ENCODE results near the gene PRAC1. TPM values are rescaled to one million over a fixed set of nuclear protein-coding genes. Genes with fewer than 3 reads are reported as not detected.
"Not testable (repeated sequence)": the region's sequence is repeated elsewhere in the genome, so short reads cannot be mapped to it uniquely, and the experiment has no call there.

Gene PRAC1
- total RNA-seq, 1 donor from 2014 or later, result not detected

DNA sequence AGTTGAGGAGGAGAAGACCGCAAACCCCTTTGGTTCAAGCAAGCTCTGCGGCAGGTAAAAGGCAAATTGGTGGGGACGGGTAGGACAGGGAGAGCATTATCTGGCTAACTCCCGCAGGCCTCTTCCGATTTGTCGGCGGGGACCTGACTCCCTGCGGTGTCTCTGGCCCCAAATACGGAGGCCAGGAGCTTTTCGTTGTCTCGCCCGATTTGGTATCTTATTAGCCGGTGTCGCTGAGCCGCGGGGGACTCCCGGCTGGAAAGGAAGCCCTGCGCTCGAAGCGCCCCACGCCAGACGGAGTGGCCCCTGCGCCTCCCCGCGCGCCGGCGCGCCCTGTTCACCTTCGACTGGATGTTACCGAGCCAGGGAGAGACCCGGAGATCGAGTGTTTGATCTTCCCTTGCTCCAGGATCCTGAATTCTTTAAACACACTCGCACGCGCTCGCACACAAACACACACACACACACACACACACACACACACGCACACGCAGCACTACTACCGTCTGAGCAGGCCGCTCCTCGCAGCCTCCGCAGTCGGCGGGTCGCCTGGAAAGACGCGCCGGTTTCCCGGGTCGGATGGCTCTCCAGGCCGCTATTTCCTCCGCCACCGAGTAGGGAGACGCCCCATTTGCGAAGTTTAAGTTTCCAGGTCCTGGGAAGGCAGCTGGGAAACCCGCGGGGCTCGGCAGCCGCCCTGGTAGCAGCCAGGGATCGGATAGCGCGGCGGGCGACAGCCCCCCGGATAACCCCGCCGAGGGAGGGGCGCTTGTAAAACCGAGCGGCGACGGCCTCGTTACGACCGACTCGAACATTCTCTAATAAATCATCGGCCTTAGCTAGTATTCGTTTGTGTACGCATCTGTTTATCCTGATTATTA is 3.3 kb downstream of the PRAC1 start:
- no peaks in the 10 kb centered on the region for H3K36me3 ChIP-seq
- no peak overlapping the region for H3K4me2 ChIP-seq
- H3K9me3 Mint-ChIP-seq, result no peaks in the 10 kb centered on the region
- H3K27me3 ChIP-seq, result peaks cover 100% of the 10 kb centered on the region
- H3K36me3 Mint-ChIP-seq, result no peaks in the 10 kb centered on the region
- H3K4me3 Mint-ChIP-seq, result peak overlapping the region; percentile 68
- peak; percentile 64 for DNase-seq (ENCODE audit: low spot score)
- H3K9ac ChIP-seq, result no peak overlapping the region
- peaks cover 14% of the 10 kb centered on the region for H3K4me1 Mint-ChIP-seq
- H3K4me3 ChIP-seq, result no peak overlapping the region
- no peak overlapping the region for H2AFZ ChIP-seq (replicated peaks)
- H3F3A ChIP-seq (ENCODE audit: low read depth), result peaks cover 21% of the 10 kb centered on the region
- peaks cover 80% of the 10 kb centered on the region for H4K20me1 ChIP-seq (ENCODE audit: low read depth)
- H3K27ac Mint-ChIP-seq, result no peak overlapping the region
- TF ChIP-seq, protein P1, sequence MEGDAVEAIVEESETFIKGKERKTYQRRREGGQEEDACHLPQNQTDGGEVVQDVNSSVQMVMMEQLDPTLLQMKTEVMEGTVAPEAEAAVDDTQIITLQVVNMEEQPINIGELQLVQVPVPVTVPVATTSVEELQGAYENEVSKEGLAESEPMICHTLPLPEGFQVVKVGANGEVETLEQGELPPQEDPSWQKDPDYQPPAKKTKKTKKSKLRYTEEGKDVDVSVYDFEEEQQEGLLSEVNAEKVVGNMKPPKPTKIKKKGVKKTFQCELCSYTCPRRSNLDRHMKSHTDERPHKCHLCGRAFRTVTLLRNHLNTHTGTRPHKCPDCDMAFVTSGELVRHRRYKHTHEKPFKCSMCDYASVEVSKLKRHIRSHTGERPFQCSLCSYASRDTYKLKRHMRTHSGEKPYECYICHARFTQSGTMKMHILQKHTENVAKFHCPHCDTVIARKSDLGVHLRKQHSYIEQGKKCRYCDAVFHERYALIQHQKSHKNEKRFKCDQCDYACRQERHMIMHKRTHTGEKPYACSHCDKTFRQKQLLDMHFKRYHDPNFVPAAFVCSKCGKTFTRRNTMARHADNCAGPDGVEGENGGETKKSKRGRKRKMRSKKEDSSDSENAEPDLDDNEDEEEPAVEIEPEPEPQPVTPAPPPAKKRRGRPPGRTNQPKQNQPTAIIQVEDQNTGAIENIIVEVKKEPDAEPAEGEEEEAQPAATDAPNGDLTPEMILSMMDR (IDR thresholded peaks at IDR 0.05), result no peak
- TF ChIP-seq EZH2phosphoT487 (IDR thresholded peaks at IDR 0.05) (peak; percentile 93), EZH2 (IDR thresholded peaks at IDR 0.05) (peak; percentile 99)
- peaks cover 86% of the 10 kb centered on the region for H3K27me3 Mint-ChIP-seq (ENCODE audit: insufficient read depth, low read depth)
- H3K9me3 ChIP-seq (ENCODE audit: low read depth), result no peaks in the 10 kb centered on the region
- H3K79me2 ChIP-seq (ENCODE audit: low read depth), result no peaks in the 10 kb centered on the region
- H3K27ac ChIP-seq, result no peak overlapping the region
- H3K4me1 ChIP-seq, result no peaks in the 10 kb centered on the region

DNA sequence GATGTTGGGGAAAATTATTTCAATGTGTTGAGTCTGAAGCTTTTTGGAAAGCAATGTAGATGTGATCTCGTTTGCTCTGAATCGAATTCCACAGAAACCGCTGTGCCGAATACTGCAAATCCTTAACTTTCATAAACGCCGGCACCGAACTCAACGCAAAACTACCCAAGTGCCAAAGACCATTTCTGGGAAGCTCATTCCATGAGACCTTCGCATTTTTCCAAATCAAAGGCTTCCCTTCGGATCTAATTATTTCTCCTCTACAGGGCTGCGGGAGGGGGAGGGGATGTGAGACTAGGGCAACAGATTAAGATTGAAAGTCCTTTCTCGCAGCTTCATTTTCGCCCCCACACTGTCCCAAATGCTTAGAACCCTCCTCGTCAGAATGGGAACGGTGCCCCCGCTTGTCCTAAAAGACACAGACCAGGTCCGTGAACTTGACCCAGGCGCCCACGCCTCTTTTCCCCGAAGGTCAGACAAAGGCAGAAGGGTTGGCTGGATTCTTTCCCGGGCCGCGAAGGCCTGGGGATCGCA is 4.0 kb downstream of the PRAC1 start:
- Histone ChIP-seq H3K4me3 (no peak overlapping the region), H3K4me2 (no peak overlapping the region), H2AFZ (replicated peaks) (no peak overlapping the region), H3K27me3 (peaks cover 100% of the 10 kb centered on the region), H3K9me3 (ENCODE audit: low read depth) (no peaks in the 10 kb centered on the region), H3K27ac (no peak overlapping the region), H4K20me1 (ENCODE audit: low read depth) (peaks cover 73% of the 10 kb centered on the region), H3K36me3 (no peaks in the 10 kb centered on the region), H3K4me1 (no peaks in the 10 kb centered on the region), H3K9ac (no peak overlapping the region), H3F3A (ENCODE audit: low read depth) (peaks cover 15% of the 10 kb centered on the region), H3K79me2 (ENCODE audit: low read depth) (no peaks in the 10 kb centered on the region)
- no peaks in the 10 kb centered on the region for H3K36me3 Mint-ChIP-seq
- no peak for TF ChIP-seq EZH2 (IDR thresholded peaks at IDR 0.05)
- no peak for TF ChIP-seq EZH2phosphoT487 (IDR thresholded peaks at IDR 0.05)
- TF ChIP-seq, protein P1 (IDR thresholded peaks at IDR 0.05), result no peak
- DNase-seq (ENCODE audit: low spot score), result peak; percentile 69
- peaks cover 14% of the 10 kb centered on the region for H3K4me1 Mint-ChIP-seq
- H3K4me3 Mint-ChIP-seq, result peak overlapping the region; percentile 31
- H3K27ac Mint-ChIP-seq, result no peak overlapping the region
- H3K27me3 Mint-ChIP-seq (ENCODE audit: insufficient read depth, low read depth), result peaks cover 85% of the 10 kb centered on the region
- H3K9me3 Mint-ChIP-seq, result no peaks in the 10 kb centered on the region

DNA sequence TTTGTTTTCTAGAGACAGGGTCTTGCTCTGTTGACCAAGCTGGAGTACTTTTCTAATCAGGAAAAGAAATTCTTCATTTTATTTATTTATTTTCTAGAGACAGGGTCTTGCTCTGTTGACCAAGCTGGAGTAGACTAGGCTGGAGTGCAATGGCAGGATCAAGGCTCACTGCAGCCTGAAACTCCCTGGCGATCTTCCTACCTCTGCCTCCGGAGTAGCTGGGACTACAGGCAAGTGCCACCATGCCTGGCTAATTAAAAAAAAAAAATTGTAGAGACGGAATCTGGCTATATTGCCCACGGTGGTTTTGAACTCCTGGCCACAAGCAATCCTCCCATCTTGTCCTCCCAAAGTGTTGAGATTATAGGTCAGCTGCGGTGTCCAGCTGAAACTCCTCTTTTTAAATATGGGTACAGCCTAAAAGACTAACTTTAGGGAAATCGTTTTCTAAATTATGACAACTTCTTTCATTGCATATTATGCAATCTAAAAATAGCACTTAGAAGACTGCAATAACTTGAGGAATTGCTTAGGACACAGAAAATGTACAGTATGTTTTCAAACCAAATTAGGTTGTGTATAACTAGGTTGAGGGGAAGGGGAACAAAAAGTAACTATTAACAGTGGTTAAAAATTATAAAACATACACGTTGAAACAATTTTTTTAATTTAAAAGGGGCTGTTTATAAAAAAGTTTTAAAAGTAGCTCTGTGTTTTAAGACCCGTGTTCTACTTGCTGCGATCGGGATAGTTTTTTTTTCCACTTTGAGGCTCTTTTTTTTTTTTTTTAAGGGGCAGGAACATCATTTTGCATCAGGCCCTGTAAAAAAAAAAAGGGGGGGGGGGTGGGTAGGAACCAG is 4.7 kb downstream of the PRAC1 start:
- H3K9ac ChIP-seq, result no peak overlapping the region
- H3K79me2 ChIP-seq (ENCODE audit: low read depth), result no peaks in the 10 kb centered on the region
- DNase-seq (ENCODE audit: low spot score), result no peak
- H3K4me2 ChIP-seq, result no peak overlapping the region
- no peaks in the 10 kb centered on the region for H3K9me3 Mint-ChIP-seq
- peaks cover 66% of the 10 kb centered on the region for H4K20me1 ChIP-seq (ENCODE audit: low read depth)
- peaks cover 82% of the 10 kb centered on the region for H3K27me3 Mint-ChIP-seq (ENCODE audit: insufficient read depth, low read depth)
- H3K27ac ChIP-seq, result no peak overlapping the region
- no peaks in the 10 kb centered on the region for H3K4me1 ChIP-seq
- H2AFZ ChIP-seq (replicated peaks), result no peak overlapping the region
- no peak overlapping the region for H3K27ac Mint-ChIP-seq
- no peak for TF ChIP-seq EZH2phosphoT487 (IDR thresholded peaks at IDR 0.05)
- TF ChIP-seq, protein P1 (IDR thresholded peaks at IDR 0.05), result no peak
- TF ChIP-seq EZH2 (IDR thresholded peaks at IDR 0.05), result no peak
- no peaks in the 10 kb centered on the region for H3K9me3 ChIP-seq (ENCODE audit: low read depth)
- H3K27me3 ChIP-seq, result peaks cover 100% of the 10 kb centered on the region
- H3K36me3 Mint-ChIP-seq, result no peaks in the 10 kb centered on the region
- H3K4me1 Mint-ChIP-seq, result peaks cover 14% of the 10 kb centered on the region
- H3K36me3 ChIP-seq, result no peaks in the 10 kb centered on the region
- H3K4me3 ChIP-seq, result no peak overlapping the region
- H3K4me3 Mint-ChIP-seq, result peak overlapping the region; percentile 35
- peaks cover 14% of the 10 kb centered on the region for H3F3A ChIP-seq (ENCODE audit: low read depth)

DNA sequence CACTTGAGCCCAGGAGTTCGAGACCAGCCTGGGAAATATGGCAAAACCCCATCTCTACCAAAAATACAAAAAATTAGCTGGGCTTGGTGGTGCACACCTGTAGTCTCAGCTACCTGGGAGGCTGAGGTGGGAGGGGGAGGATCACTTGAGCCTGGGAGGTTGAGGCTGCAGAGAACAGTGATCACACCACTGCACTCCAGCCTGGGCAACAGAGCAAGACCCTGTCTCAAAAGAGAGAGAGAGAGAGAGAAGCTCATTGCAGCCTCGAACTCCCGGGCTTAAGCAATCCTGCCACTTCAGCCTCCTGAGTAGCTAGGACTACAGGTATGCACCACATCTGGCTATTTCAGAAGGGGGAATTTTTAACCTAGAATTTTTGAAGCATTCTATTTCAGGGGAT is 5.8 kb downstream of the PRAC1 start:
- not testable (repeated sequence) for H3K4me1 ChIP-seq, H3K27ac Mint-ChIP-seq

More for the DNA sequence above, 5.8 kb downstream of the PRAC1 start:
- not testable (repeated sequence) for H3K27ac ChIP-seq; H3K79me2 ChIP-seq (ENCODE audit: low read depth); H3K9me3 ChIP-seq (ENCODE audit: low read depth); H2AFZ ChIP-seq (replicated peaks); H3K4me3 ChIP-seq; H3K4me2 ChIP-seq; DNase-seq (ENCODE audit: low spot score); H3K9ac ChIP-seq; H3K9me3 Mint-ChIP-seq; H3K36me3 Mint-ChIP-seq; H3K36me3 ChIP-seq; H3K4me3 Mint-ChIP-seq
- Histone ChIP-seq H4K20me1 (ENCODE audit: low read depth) (peaks cover 56% of the 10 kb centered on the region), H3F3A (ENCODE audit: low read depth) (peaks cover 14% of the 10 kb centered on the region), H3K27me3 (peaks cover 100% of the 10 kb centered on the region)
- H3K27me3 Mint-ChIP-seq (ENCODE audit: insufficient read depth, low read depth), result peaks cover 77% of the 10 kb centered on the region
- peaks cover 14% of the 10 kb centered on the region for H3K4me1 Mint-ChIP-seq
